Neural cell (in vitro differentiated cells): Measurements from ENCODE around the gene TGM1.
"Not testable (repeated sequence)": the region's sequence is repeated elsewhere in the genome, so short reads cannot be mapped to it uniquely, and the experiment has no call there.

ENCODE experiments used
- CTCF ChIP-seq: fragments of 450-650 bp; IDR thresholded peaks from 2 replicates; pipeline ENCODE4 v1.5.1; 2014; ENCODE audit warnings: antibody characterized with exemption, mild to moderate bottlenecking, moderate library complexity; ENCODE audit not compliant: poor library complexity, severe bottlenecking
- EP300 ChIP-seq: fragments of 450-650 bp; conservative IDR thresholded peaks from 2 replicates; pipeline ENCODE4 v1.6.1; 2014; ENCODE audit warnings: antibody characterized with exemption, mild to moderate bottlenecking, moderate library complexity; ENCODE audit not compliant: poor library complexity, severe bottlenecking
- EZH2 ChIP-seq: fragments of 200-600, 300-800 bp; shearing (Covaris generic), sonication (generic); IDR thresholded peaks from 2 replicates; pipeline ENCODE4 v1.6.1; 2014; ENCODE audit warnings: antibody characterized with exemption, low read length, borderline replicate concordance, mild to moderate bottlenecking; ENCODE audit not compliant: insufficient read depth, poor library complexity, severe bottlenecking
- POLR2AphosphoS5 ChIP-seq: IDR thresholded peaks from 2 replicates; pipeline ENCODE4 v1.6.1; 2012
- TAF1 ChIP-seq: IDR thresholded peaks from 2 replicates; pipeline ENCODE4 v1.6.1; 2012; ENCODE audit warnings: low read depth
- TF ChIP-seq, protein P1 (sequence below): IDR thresholded peaks from 2 replicates; pipeline ENCODE4 v1.6.1; 2012; ENCODE audit warnings: borderline replicate concordance

DNA sequence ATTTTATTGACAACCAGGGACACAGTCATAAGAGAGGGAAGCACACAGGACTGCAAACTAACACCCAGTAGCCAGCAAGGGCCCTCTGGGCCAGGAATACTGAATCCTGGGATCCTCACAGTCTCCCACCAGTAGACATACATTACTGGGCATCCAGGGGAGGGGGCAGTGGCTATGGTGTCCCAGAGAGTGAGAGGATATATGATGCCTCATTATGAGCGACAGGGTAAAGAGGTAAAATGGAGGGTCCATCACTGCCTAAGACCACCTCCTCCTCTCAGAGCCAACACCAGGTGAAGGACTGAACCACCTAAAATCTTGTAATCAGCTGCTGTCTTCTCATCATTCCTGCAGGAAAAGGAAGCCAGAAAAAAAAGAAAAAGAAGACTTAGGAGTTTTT, 46.1 kb downstream of the TGM1 start:
- TF ChIP-seq CTCF, EP300, TAF1, EZH2, POLR2AphosphoS5: not testable (repeated sequence)
- TF ChIP-seq, protein P1, sequence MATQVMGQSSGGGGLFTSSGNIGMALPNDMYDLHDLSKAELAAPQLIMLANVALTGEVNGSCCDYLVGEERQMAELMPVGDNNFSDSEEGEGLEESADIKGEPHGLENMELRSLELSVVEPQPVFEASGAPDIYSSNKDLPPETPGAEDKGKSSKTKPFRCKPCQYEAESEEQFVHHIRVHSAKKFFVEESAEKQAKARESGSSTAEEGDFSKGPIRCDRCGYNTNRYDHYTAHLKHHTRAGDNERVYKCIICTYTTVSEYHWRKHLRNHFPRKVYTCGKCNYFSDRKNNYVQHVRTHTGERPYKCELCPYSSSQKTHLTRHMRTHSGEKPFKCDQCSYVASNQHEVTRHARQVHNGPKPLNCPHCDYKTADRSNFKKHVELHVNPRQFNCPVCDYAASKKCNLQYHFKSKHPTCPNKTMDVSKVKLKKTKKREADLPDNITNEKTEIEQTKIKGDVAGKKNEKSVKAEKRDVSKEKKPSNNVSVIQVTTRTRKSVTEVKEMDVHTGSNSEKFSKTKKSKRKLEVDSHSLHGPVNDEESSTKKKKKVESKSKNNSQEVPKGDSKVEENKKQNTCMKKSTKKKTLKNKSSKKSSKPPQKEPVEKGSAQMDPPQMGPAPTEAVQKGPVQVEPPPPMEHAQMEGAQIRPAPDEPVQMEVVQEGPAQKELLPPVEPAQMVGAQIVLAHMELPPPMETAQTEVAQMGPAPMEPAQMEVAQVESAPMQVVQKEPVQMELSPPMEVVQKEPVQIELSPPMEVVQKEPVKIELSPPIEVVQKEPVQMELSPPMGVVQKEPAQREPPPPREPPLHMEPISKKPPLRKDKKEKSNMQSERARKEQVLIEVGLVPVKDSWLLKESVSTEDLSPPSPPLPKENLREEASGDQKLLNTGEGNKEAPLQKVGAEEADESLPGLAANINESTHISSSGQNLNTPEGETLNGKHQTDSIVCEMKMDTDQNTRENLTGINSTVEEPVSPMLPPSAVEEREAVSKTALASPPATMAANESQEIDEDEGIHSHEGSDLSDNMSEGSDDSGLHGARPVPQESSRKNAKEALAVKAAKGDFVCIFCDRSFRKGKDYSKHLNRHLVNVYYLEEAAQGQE = not testable (repeated sequence)
